Measurements from ENCODE around the gene ERCC6L2.

DNA sequence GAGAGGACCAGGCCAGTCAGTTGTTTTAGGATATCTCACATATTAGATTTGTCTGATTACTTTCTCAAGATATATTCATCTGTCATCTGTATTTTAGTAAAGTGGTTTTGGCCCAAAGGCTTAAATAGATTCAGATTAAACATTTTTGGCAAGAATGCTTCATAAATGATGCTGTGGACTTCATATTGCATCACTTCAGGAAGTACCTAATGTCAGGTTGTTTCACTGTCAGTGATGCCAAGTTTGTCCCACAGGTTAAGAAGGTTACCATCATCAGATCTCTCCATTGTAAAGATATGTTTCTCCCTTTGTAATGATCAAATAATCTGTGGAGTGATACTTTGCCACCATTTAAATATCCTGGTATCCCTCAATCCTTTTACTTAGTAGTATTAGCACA, 37.3 kb downstream of the ERCC6L2 start:
- no peak for TF ChIP-seq POLR2AphosphoS5 (IDR thresholded peaks at IDR 0.05; ENCODE audit: control insufficient read depth, insufficient read depth, low read depth, low read length)
- TF ChIP-seq, protein P1, sequence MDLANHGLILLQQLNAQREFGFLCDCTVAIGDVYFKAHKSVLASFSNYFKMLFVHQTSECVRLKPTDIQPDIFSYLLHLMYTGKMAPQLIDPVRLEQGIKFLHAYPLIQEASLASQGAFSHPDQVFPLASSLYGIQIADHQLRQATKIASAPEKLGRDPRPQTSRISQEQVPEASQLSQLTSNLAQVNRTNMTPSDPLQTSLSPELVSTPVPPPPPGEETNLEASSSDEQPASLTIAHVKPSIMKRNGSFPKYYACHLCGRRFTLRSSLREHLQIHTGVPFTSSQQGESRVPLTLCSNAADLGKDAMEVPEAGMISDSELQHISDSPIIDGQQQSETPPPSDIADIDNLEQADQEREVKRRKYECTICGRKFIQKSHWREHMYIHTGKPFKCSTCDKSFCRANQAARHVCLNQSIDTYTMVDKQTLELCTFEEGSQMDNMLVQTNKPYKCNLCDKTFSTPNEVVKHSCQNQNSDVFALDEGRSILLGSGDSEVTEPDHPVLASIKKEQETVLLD (IDR thresholded peaks at IDR 0.05), result no peak
- TF ChIP-seq NRF1 (conservative IDR thresholded peaks at IDR 0.05 in 1 of 2, IDR thresholded peaks at IDR 0.05 in 1 of 2), result no peak
- TF ChIP-seq ZZZ3 (IDR thresholded peaks at IDR 0.05), result no peak
- no peak for TF ChIP-seq ETV6 (IDR thresholded peaks at IDR 0.05; ENCODE audit: borderline replicate concordance in 1 of 2, low read depth in 2 of 2, low read length in 1 of 2)
- TF ChIP-seq ETV6 (CRISPR knock-in tag; IDR thresholded peaks at IDR 0.05; ENCODE audit: borderline replicate concordance), result no peak
- TF ChIP-seq ZC3H4 (CRISPR knock-in tag; IDR thresholded peaks at IDR 0.05; ENCODE audit: borderline replicate concordance), result no peak
- TF ChIP-seq, protein P2, sequence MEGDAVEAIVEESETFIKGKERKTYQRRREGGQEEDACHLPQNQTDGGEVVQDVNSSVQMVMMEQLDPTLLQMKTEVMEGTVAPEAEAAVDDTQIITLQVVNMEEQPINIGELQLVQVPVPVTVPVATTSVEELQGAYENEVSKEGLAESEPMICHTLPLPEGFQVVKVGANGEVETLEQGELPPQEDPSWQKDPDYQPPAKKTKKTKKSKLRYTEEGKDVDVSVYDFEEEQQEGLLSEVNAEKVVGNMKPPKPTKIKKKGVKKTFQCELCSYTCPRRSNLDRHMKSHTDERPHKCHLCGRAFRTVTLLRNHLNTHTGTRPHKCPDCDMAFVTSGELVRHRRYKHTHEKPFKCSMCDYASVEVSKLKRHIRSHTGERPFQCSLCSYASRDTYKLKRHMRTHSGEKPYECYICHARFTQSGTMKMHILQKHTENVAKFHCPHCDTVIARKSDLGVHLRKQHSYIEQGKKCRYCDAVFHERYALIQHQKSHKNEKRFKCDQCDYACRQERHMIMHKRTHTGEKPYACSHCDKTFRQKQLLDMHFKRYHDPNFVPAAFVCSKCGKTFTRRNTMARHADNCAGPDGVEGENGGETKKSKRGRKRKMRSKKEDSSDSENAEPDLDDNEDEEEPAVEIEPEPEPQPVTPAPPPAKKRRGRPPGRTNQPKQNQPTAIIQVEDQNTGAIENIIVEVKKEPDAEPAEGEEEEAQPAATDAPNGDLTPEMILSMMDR (IDR thresholded peaks at IDR 0.05 in 2 of 3, conservative IDR thresholded peaks at IDR 0.05 in 1 of 3; ENCODE audit: insufficient read depth in 2 of 3, low read depth in 1 of 3, low read length in 3 of 3), result no peak
- TF ChIP-seq HCFC1 (IDR thresholded peaks at IDR 0.05; ENCODE audit: low read depth, low read length), result no peak

Data from K562 (cell line).